Sigmoid colon (tissue), 4 donors: ENCODE results near the gene ZNF716.

Experiments
- EP300 ChIP-seq, 4 donors: sonication (generic); formaldehyde crosslinking; IDR thresholded peaks; one replicate each; pipeline ENCODE4 v1.6.1; 2017; ENCODE audit warnings: antibody characterized with exemption in 4 of 4
- POLR2A ChIP-seq, 2 donors: fragments of 450-650 bp; IDR thresholded peaks; one replicate each; pipeline ENCODE4 v1.6.1; 2016; ENCODE audit warnings: antibody characterized with exemption in 2 of 2, mild to moderate bottlenecking in 2 of 2, moderate library complexity in 2 of 2
- POLR2AphosphoS5 ChIP-seq, 4 donors: sonication (generic); formaldehyde crosslinking; IDR thresholded peaks; one replicate each; pipeline ENCODE4 v1.6.1; 2017; ENCODE audit warnings: antibody characterized with exemption in 4 of 4
- TF ChIP-seq, protein P1 (sequence below), 4 experiments: fragments of 450-650 bp in 3 of 4; fragments of 200-600 bp in 1 of 4; IDR thresholded peaks; one replicate each; pipeline ENCODE4 v1.5.1; 2016 to 2019; ENCODE audit warnings: antibody characterized with exemption in 4 of 4, mild to moderate bottlenecking in 3 of 4, moderate library complexity in 2 of 4

DNA sequence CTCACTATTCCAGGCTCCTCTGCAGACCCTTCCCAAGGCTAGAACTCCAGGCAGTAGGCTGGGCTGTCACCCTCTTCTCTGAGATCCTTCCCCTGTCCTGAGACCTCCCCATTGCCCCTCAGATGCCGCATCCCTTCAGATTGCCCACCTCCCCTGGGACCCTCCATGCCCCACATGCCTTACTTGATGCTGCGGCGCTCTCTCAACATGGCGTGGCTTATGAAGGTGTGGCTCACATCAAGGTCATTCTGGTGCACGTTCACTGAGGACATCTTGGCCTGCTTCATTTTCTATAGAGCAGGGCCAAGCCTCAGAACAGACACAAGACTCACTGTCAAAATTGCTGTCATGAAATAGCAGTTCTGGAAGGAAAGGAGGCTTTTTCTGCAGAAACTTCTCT, 34.7 kb upstream of the ZNF716 start:
- TF ChIP-seq, protein P1, sequence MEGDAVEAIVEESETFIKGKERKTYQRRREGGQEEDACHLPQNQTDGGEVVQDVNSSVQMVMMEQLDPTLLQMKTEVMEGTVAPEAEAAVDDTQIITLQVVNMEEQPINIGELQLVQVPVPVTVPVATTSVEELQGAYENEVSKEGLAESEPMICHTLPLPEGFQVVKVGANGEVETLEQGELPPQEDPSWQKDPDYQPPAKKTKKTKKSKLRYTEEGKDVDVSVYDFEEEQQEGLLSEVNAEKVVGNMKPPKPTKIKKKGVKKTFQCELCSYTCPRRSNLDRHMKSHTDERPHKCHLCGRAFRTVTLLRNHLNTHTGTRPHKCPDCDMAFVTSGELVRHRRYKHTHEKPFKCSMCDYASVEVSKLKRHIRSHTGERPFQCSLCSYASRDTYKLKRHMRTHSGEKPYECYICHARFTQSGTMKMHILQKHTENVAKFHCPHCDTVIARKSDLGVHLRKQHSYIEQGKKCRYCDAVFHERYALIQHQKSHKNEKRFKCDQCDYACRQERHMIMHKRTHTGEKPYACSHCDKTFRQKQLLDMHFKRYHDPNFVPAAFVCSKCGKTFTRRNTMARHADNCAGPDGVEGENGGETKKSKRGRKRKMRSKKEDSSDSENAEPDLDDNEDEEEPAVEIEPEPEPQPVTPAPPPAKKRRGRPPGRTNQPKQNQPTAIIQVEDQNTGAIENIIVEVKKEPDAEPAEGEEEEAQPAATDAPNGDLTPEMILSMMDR (IDR thresholded peaks at IDR 0.05) = no peak
- no peak for TF ChIP-seq POLR2A (IDR thresholded peaks at IDR 0.05)
- TF ChIP-seq POLR2AphosphoS5 (IDR thresholded peaks at IDR 0.05) = no peak
- TF ChIP-seq EP300 (IDR thresholded peaks at IDR 0.05) = no peak
